Head of caudate nucleus (tissue), 42 donors: ENCODE results near the gene CSGALNACT2.

Experiments used
- DNase-seq, 42 donors: peaks; one replicate each; pipeline versions ENCODE4 v3.0.0 to v3.0.0-alpha.2; 2020 to 2021; ENCODE audit warnings: mixed read lengths in 7 of 42
- intact Hi-C: fragments of 100-400 bp; cut with DNase I; formaldehyde crosslinking; loops from one replicate; pipeline ENCODE4 v1.15.0; 2022

The CSGALNACT2 gene

DNA sequence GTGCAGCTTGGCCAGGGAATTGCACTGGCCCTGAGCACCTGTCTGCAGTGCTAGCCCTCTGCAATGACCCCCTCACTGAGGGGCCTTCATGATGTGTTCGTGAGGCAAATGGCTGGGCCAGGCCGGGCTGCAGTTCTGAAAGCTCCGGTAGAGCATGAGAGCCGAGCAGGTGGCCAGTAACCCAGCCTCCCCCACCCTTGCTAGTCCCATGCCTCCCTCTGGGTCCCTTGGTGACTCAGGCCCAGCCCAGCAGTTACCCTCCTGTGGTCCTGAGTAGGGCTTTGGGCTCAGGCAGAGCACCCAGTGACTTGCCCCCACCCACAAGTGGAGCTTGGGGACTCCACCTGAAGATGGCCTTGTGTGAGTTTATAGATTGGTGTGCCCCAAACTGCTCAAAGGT, 16.1 kb upstream of the CSGALNACT2 start:
- intact Hi-C loops, result no loop called here
- peak in 4 of 42 donors; percentile 2 to 22 (median 6) for DNase-seq

DNA sequence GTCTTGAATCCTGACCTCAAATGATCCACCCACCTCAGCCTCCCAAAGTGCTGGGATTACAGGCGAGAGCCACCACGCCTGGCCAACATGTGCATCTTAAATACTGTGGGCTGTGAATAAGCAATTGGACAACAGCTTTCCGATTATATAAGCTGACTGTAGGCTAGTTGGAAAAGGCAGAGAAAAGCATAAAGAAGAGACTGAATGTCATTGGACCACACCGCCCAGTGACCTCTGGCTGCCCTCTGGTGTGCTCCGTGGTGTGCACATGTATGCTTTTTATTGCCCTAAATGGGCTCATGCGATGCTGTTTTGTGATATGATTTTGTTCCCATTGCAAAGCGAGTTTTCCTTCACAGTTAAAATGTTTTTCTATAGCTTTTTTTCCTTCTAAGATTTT, 15.4 kb upstream of the CSGALNACT2 start:
- DNase-seq, result peak in 1 of 42 donors; percentile 2
- intact Hi-C loops, result no loop called here

DNA sequence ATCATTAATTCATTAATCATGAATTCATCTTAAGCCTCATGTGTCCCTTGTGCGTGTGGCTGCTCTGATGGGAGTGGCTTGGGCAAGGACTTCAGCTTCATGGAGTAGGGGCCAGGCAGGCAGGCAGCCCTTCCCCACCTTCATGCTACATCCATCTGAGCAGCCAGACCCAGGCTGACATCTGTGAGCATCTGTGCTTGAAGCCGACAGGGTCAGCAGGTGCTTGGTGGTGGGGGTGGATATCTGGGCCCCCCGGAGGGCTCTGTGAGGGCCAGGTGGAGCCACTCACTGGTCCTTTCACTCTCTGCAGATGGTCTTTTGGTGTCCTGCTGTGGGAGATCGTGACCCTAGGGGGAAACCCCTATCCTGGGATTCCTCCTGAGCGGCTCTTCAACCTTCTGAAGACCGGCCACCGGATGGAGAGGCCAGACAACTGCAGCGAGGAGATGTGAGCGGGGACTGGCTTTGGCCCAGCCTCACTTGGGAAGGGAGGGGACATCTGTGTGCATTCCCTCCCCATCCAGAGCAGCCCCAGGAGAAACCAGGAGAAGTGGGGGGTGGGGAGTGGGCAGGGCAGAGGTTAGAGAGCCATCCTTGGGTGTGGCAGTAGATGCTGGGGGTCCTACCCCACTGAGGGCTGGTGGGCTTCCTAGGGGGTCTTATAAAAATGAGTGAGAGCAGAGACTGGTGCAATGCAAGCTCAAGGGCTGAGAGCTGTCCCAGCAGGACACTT, 14.7 kb upstream of the CSGALNACT2 start:
- intact Hi-C loops, result no loop called here
- DNase-seq, result peak in 8 of 42 donors; percentile 2 to 14 (median 6)

DNA sequence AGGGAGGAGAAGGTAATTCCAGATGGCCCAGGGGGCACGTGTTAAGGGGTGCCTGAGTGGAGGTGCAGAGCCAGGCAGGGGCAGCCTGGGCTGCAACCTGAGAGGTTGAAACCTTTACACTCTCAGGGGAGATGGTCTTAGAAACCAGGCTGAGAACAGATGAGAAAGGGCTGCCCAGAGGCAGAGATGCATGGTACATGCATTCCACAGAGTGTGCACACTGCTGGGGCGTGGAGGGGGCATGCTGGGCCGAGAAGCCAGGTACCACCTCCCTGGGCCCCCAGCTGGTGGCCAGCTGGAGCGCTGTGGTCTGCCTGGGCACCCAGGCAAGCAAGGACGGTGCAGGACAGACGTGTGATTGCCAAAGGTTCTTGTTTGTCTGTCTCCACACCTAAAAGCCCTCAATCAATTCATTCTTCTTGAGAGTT, 14.1 kb upstream of the CSGALNACT2 start:
- intact Hi-C loops, result no loop called here

DNA sequence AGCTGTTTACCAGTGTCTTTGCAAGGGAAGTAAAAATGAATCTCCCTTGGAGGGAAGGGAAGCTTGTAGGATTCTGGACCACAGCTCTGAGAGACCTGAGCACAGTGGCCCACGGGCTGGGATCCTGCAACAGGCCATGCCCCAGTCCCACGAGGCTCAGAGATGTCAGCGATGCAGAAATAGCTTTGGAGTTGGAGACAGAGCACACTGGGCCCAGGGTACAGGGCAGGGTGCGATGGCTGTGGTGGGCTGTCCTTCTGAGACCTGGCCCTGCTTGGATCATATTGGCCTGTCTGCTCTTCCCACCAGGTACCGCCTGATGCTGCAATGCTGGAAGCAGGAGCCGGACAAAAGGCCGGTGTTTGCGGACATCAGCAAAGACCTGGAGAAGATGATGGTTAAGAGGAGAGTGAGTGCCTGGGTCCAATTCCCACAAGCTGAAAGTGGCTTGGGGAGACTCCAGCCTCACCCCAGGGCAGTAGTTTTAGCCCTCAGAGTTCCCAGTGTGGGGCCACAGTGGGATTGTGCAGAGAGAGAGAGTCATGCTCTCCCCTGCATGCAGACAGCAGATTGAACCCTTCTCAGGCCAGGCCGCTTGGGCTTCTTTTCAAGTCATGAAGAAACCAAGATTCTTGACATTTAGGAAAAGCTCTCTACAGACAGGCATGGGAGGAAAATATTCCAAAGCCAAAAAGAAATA, 13.5 kb upstream of the CSGALNACT2 start:
- peak in 7 of 42 donors; percentile 3 to 22 (median 4) for DNase-seq

More for the DNA sequence above, 14.1 kb upstream of the CSGALNACT2 start:
- peak in 8 of 42 donors; percentile 1 to 15 (median 4) for DNase-seq

DNA sequence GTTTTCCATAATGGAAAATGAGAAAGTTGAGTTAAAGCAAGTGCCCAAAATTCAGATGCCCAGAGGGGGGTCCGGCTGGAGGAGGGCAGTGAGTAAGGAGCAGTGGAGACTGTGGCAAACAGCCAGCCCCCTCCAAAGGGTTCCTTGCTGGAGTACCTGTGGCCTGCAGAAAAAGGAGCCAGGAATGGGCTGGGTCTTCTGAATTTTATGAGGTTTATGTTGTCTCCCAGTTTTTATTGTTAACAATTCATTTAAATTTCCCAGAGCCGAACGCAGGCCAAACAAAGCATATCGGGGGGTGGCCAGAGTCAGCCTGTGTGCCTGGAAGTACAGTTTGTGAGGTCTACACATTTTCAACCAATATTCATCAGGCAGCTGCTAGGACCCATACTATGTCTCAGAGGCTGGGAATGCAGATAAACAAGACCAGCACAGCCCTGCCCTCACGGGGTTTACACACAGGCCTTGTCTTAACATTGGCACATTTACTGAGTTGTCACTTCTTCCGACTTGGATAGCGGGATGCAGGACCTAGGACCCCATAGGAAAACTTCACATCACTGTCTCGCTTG, 12.9 kb upstream of the CSGALNACT2 start:
- intact Hi-C loops, result no loop called here
- DNase-seq, result peak in 8 of 42 donors; percentile 2 to 34 (median 8)

More for the DNA sequence above, 13.5 kb upstream of the CSGALNACT2 start:
- intact Hi-C loops, result no loop called here

DNA sequence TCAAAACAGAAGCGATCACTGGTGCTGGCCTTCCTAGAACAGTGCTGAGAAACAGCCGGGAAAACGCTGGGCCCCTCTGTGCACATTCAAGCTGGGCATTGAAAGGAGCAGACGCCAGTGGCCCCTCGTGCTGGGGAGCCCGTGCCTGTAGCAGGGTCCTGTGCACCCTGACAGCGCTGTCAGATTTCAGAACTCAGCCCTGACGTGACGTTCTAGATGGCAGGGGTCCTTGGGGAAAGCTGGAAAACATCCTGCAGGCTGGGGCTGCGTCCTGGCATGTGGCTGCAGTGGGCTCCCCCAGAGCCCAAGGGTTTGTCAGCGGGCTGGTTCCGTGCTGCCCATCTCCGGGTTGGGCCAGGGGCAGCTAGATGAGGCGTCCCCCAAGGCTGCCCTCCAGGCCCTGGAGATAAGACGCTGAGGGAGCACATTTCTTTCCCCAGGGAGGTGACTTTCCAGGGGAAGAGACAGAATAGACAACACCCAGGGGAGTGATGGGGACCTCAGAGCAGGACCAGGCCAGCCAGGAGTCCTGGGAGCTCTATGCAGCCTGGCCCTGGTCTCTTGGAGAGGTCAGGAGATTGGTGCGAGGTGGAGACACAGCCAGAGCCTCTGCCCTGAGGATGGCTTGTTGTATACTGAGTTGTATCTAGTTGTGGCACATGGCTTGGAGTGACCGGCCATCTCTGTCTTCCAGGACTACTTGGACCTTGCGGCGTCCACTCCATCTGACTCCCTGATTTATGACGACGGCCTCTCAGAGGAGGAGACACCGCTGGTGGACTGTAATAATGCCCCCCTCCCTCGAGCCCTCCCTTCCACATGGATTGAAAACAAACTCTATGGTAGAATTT, 12.1 kb upstream of the CSGALNACT2 start:
- peak in 12 of 42 donors; percentile 1 to 29 (median 8) for DNase-seq
- intact Hi-C loops, result no loop called here

DNA sequence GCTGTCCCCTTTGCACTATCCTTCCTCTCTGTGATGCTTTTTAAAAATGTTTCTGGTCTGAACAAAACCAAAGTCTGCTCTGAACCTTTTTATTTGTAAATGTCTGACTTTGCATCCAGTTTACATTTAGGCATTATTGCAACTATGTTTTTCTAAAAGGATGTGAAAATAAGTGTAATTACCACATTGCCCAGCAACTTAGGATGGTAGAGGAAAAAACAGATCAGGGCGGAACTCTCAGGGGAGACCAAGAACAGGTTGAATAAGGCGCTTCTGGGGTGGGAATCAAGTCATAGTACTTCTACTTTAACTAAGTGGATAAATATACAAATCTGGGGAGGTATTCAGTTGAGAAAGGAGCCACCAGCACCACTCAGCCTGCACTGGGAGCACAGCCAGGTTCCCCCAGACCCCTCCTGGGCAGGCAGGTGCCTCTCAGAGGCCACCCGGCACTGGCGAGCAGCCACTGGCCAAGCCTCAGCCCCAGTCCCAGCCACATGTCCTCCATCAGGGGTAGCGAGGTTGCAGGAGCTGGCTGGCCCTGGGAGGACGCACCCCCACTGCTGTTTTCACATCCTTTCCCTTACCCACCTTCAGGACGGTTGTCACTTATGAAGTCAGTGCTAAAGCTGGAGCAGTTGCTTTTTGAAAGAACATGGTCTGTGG, 11.4 kb upstream of the CSGALNACT2 start:
- DNase-seq, result peak in 8 of 42 donors; percentile 2 to 38 (median 15)

DNA sequence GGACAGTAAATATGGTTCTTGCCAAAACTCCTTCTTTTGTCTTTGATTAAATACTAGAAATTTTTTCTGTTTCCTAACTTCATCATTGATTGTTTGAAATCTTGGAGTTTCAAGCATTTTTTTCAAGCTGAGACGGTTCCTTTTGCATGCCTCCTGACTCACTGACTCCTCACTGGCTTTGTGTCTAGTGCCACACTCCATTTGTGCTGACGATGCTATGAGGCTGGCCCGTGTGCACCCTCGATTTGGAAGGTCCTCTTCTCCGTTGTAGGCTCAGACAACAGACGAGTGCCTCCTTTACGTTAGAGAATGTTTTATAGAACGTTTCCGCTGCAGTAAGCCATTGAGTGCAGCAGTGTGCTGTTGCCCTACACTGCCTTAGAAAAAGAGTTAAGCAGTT, 10.8 kb upstream of the CSGALNACT2 start:
- intact Hi-C loops, result no loop called here
- DNase-seq, result peak in 4 of 42 donors; percentile 1 to 20 (median 8)

More for the DNA sequence above, 11.4 kb upstream of the CSGALNACT2 start:
- intact Hi-C loops, result no loop called here

DNA sequence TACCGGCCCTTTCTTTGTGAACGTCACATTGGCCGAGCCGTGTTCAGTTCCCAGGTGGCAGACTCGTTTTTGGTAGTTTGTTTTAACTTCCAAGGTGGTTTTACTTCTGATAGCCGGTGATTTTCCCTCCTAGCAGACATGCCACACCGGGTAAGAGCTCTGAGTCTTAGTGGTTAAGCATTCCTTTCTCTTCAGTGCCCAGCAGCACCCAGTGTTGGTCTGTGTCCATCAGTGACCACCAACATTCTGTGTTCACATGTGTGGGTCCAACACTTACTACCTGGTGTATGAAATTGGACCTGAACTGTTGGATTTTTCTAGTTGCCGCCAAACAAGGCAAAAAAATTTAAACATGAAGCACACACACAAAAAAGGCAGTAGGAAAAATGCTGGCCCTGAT, 9.9 kb upstream of the CSGALNACT2 start:
- intact Hi-C loops, result no loop called here
- DNase-seq, result peak in 5 of 42 donors; percentile 0 to 15 (median 3)

DNA sequence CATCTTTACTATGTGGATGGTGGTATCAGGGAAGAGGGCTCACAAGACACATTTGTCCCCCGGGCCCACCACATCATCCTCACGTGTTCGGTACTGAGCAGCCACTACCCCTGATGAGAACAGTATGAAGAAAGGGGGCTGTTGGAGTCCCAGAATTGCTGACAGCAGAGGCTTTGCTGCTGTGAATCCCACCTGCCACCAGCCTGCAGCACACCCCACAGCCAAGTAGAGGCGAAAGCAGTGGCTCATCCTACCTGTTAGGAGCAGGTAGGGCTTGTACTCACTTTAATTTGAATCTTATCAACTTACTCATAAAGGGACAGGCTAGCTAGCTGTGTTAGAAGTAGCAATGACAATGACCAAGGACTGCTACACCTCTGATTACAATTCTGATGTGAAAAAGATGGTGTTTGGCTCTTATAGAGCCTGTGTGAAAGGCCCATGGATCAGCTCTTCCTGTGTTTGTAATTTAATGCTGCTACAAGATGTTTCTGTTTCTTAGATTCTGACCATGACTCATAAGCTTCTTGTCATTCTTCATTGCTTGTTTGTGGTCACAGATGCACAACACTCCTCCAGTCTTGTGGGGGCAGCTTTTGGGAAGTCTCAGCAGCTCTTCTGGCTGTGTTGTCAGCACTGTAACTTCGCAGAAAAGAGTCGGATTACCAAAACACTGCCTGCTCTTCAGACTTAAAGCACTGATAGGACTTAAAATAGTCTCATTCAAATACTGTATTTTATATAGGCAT, 9.1 kb upstream of the CSGALNACT2 start:
- intact Hi-C loops, result no loop called here
- peak in 5 of 42 donors; percentile 1 to 33 (median 7) for DNase-seq

DNA sequence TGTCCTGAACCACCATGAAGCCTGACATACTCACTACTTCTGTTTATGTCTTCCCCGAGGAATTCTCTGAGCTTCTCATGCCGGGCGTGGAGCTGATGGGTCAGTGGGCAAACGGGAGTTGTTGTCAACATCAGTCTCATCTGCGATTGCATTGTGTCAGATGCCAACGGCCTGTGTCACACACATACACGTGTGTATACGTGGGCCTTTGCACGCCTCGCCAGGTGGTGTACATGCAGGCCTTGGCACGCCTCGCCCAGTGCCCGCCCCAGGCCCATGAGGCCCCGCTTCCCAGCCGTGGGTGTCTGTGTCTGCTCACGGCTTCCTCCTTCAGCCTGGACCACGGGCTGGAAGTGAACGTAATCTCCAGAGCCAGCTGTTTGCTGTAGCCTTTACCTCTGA, 7.5 kb upstream of the CSGALNACT2 start:
- intact Hi-C loops, result no loop called here
- peak in 6 of 42 donors; percentile 0 to 29 (median 9) for DNase-seq

DNA sequence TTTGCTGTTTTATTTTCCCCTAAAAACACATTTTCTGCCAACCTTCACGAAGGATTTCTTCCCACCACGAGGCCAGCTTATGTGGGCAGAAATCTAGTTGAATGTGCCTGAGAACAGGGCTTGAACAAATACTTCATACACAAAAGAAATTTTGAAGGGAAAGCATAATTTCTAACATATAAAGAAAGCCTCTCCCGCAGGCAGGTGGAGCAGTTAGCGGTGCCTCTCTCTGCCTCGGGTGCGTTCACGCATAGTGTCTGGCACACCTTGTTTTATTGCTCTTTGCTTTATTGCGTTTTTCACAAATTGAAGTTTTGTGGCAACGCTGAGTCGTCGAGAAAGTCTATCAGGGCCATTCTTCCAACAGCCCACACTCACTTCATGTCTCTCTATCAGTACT, 7.0 kb upstream of the CSGALNACT2 start:
- intact Hi-C loops, result no loop called here
- peak in 5 of 42 donors; percentile 0 to 34 (median 3) for DNase-seq

DNA sequence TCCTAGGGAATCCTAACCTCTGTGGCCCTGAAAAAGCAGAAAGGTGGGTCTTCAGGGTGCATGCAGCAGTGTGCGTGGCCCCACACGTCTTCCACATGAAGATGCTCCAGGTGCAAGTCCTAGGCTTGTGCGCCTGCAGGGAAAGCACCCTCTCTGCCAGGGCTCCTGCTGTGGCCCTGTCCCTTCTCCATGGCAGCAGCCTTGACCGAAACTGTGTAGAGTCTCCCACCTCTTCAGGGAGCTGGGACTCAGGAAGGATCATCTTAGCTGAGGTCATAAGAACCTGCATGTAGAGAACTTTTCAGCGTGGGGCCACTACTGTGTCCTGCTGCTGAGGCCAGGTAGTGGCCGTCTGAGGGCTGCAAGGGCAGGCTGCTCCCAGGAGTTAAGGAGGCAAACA, 6.3 kb upstream of the CSGALNACT2 start:
- peak in 4 of 42 donors; percentile 2 to 29 (median 6) for DNase-seq
- intact Hi-C loops, result no loop called here

DNA sequence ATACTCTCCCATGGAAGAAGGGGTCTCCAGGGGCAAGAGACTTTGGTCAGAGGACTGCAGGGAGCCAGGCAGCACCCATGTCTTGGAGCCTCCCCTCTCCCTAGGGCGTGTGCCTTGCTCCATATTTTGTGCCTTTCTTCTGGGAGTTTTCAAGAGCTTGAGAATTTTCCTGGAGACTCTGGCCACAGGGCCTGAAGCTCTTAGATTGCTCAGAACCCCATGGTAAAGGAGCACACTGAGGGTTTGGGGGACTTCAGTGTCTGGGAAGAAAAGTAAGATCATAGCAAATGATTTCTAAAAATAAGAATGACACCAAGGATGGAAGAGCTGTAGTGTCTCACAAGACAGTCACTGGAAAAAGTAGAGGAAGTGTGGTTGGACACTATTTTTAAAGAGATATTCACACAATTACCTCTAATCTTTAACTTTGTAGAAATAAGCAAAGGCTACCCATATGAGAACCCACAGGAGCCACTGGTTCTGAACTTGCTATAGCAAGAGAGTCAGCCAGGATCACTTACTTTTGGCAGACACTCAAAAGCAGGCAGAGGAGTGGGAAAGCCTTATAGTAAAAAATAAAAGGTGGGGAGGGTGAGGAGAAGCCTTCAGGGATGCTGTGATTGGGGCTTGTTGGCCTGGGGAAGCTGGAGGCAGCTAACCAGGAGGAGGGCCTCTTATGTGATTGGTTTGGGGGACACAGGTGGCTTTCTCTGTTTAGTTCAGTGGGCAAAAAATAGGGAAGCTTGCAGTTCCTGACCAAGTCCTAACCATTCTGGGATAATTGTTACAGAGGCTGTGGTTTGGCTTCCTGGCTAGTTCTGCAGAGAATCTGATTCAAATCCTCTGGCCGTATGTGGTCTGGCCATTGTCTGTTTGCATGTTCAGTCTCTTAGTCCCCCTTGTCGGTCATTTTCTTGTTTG, 5.1 kb upstream of the CSGALNACT2 start:
- intact Hi-C loops, result no loop called here
- DNase-seq, result peak in 2 of 42 donors; percentile 8 to 20

DNA sequence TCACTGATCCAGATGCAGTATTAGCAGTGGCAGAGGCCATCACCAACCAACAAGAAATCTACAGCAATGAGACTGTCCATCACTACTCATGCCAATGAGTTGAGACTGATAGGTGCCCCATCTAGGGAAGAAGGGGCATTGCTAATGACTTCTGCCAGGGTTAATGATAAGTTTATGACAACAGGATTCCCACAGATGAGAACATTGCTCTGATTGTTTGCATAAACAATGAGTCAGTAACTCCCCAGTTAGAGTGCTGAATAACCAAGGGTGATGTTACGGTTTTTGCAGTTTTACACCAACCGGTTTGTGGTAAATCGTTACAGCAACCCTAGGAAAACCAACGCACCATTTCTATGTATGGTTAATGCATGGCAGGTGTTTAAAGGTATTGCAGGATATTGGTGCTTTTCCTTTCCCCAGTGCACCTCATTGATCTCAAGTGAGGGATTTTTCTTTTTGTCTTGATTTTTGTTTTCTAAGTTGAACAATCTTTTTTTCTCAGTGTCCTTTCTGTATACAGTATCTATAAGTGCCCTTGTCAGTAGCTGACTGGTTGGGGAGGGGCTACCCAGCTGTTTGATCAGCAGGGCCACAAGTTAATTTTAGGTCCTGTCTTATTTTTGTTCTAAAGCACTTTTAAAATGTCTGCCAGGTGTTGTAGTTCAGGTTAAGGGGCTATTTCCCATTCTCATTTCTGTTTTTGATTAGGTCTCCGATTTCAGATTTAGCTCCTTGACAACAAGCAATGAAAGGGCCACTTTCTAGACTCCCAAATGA, 3.9 kb upstream of the CSGALNACT2 start:
- no peak for DNase-seq
- intact Hi-C loops, result no loop called here
